ENCODE results near the gene NPBWR2.
A peak's percentile ranks its signal among the peaks of the same experiment; 100 is the strongest.

The NPBWR2 gene

DNA sequence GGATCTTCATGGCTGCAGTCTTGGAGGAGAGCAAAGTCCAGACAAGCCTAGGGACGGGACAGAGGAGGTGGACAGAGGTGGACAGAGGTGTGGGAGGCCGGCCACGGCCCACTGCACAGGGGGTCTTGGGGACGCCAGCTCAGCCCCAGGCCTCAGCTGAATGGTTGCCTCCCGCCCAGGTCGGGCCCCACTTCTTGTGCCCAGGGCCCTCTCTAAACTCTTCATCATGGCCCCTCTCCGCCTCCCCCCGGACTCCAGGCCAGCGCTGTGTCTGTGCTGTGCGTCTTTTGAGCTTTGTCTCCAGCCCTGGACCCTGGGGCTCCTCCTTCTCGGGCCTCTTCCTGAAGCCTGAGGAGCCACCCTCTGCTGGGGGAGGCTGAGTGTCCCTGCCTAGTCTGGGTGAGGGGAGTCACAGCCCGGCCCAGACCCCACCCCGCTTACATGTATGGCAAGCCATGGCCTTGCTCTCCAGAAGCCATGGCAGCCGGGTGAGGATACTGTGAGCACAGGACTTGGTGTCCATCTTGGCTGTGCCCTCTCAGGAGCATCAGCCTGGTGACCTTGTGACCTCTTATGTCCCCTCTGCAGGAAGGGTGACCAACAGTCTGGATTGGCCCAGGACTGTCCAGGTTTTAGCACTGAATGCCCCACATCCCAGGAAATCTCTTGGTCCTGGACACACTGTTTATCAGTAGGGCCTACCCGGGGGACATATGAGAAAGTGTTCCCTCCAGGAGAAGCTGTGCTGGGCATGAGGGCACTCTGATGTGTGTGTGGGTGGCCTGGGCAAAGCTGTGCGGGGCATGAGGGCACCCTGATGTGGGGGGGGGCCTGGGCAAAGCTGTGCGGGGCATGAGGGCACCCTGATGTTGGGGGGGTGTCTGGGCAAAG, 9.4 kb upstream of the NPBWR2 start:
- no peak for DNase-seq

DNA sequence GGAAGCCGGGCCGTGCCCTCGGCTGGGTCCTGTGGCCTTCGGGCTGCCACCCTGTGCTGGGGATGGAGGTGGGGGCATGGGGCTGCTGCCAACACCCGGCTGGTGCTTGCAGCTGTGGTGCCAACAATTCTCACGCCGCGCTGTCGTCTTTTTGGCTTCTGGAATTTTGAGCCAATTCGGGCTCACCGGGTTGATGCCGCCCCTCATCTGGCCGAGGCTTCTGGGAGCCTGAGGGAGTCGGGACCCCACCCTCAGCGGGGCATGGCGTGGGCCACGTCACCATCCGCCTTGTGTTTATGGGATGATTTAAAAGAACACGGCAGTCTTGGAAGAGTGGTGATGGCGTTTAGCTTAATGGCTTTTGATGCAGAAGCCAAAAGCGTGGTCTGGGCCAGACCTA, 8.7 kb upstream of the NPBWR2 start:
- no peak for DNase-seq

DNA sequence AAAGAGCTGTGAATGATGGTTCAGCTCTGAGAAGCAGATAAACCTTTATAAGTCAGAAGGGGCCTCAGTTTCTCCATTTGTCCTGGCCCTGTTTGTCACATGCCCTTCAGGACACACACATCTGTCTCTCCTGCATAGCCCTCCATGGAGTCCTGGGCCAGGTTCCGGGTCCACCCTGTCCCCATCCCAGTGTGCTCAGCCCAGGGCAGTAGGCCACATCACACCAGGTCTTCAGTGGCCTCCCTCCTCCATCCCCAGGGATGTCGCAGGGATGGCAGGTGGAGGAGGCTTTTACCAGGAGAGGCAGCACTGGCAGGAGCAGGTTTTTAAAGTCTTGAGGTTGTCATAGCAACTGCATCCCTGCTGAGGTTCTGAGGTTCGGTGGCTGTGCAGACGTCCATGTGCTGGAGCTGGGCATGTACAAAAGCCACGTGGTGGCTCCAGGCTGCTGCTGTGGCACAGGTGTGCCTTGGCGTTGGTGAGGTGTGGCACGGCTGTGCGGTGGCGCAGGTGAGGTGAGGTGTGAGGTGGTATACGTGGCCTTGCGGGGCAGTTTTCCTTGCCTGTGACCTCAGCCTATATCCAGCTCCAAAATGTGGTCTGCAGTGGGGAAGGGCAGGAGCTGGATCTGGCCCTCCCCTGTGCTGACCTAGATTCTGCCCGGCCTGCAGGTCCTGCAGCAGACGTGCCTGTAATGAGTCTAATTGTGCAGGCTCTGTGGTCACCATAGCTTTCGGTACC, 8.0 kb upstream of the NPBWR2 start:
- DNase-seq: no peak

DNA sequence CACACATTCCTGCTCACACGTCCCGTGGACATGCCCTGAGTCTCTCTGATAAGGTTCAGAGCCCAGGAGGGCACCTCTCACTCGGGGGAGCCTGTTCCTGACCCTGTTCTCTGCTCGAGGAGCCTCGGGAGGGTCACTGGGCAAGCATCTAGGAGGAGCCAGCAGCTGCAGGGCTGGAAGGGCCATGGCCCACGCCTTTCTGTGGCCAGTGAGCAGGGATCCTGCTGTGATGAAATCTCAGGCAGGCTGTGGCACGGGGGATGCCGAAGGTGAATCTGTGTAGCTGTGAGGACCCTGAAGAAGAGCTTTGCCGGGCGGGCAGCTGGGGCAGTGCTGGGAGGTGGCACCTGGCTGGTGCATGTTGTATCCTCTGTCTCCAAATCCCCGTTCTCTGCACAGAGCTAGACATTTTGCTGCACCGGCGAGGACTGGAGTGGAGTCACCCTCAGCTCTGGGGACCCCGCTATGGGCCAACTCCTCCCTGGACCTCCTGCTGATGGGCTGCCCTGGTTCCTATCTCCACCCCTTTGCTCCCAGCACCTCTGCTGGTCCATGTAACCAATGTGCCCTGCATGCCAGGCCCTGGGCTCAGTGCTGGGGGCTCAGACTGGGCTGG, 7.1 kb upstream of the NPBWR2 start:
- DNase-seq: no peak

DNA sequence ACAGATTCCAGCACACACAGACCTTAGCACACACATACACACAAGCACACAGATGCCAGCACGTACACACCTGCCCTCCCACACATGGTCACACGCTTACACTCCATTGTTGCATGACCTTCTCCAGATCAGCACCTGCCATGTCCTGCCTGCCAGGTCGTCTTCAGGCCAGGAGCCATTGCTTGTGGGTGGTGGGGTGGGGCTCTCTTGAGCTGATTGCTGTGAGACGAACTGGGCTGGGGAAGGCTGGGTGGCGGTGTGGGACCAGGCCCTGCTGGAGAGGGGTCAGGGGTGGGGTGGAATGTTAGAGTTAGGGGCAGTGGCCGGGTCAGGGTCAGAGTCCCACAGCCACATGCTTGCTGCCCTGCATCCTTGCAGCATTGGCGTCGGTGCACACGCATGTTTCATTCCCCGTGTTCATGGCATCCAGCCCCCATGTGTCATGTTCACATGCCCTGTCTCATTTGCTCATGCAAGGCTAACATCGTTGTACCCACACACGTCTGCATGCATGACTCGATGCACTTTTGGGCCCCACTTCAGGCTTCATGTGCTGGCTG, 6.5 kb upstream of the NPBWR2 start:
- DNase-seq: no peak

DNA sequence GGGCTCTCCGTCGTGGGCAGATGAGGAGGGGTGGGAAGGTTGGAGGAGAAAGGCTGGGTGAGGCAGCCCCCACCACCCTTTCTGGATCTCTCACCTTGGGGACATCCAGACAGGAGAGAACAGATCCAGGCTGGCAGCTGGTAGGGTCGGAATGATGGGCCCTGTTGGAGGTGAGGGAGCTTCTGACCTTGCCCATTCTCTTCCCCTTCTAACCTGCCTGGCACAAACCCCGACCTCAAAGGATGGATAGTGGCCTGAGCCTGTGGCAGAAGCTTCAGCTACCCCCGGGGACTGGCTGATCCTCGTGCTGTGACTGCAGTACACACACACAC, 6.0 kb upstream of the NPBWR2 start:
- no peak for DNase-seq

DNA sequence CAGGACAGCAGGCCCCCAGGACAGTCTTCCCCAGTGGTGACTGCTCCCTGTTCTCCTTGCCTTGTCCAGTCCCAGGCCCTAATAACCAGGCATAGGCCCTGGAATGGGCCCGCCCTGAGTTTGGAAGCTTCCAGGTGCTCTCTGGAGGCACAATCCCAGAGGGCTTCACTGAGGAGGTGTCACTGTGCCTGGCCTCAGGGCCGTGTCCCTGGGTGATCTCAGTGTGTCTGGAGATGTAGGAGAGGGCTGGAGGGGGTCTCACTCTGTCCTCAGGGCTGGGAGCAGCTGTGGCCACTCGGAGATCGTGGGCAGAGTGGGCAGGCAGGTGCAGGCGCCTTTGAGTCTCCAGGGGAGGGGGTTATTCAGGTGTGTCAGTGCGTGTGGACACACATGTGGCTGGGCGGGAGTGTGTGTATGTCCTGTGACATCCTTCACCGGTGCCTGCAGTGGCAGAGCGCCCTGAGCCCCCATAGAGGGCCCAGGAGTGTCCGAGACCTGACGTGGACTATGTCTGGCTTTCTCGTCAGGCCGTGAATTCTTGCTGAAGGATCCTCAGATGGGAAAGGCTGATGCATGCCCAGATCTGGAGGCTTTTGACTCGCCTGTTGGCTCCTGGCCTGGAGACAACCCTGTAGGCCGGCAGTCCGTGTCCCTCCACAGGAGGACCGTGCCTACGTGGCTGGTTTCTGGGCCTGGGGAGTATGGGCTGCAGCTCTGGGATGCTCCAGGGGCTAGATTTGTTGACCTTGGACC, 5.5 kb upstream of the NPBWR2 start:
- DNase-seq: no peak

DNA sequence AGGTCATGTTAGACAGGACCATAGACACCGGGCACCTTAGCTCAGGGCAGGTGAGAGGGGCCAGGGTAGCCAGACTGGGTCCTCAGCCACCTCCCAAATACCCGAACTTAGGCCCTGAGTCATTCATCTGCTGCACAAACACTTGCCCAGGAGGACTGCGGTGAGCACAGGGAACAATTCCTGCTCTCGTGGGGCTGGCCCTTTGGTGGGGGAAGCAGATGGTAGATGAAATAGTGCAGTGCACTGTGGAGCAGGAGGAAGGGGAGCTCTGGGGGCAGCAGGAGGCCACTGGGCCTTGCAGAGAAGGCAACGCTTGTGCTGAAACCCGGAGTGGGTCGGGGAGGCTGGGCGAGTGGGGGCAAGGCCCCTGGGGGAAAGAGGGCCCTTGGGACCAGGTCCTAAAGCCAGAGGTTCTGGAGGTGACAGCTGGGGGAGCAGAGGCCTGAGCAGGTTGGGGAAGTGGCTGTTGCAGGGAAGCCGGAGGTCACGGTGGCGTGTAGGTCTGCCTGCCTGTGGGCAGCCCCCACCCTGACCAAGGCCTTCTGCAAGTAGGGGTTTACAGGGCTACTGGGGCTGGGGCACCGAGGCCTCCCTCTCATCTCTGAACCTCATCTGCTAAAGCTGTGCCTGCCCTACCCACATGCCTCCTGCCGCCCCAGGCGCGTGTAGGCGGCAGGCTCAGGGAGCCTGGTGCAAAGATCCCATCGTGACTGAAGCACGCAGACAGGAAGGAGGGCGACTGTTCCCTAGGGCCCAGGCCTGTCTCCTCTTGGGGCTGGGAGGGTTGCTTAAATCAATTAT, 4.7 kb upstream of the NPBWR2 start:
- DNase-seq: peak; percentile 20

DNA sequence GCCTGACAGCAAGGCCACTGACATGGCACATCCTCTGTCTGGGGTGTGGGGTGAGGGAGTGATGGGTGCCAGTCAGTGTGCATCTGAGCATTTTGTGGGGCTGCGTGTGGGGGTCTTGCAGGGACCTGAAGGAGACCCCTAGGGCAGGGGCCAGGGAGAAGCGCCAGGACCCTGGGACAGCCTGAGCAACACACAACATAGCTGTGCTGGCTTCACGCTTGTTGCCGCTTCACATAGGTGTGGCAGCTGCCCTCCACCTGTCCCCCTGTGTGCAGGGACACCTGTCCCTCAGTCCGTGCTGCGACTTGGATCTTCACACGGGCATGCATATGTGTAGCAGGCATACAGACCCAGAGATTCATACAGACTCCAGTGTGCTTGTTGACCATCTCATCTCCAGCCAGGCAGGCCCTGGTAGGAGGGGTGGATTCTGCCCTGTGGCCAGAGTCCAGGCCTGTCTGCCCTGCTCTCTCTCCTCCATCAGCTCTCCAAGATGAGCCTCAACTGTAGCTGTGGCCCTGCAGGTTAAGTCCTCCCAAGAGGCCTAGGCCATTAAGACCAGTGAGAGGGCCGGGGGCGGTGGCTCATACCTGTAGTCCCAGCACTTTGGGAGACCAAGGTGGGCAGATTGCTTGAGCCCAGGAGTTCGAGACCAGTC, 3.2 kb upstream of the NPBWR2 start:
- no peak for DNase-seq

DNA sequence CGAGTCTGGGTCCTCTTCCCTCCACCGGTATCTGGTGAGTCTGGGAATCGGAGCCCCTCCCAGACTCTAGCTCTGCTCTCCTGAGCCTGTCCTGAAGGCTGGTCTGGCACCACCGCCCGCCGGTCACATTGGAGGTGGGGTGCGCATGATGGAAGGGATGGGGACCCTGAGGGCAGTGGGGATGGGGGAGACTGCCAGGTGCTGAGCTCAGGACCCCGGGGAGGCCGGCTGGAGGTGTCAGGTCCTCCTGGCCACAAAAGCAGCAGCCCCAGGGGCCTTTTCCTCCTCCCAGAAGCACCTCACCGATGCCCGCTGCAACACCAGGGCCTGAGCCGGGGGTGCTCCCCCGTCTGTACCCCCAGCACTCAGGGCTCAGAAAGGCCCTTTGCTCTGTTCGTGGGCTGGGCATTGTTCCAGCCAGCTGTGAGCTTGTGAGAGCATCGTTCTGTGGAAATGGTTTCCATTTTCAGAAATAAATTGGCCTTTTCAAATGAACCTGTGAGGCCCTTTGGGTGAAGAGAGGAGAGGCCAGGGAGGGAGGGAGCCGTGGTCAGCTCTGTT, 2.5 kb upstream of the NPBWR2 start:
- DNase-seq: no peak

DNA sequence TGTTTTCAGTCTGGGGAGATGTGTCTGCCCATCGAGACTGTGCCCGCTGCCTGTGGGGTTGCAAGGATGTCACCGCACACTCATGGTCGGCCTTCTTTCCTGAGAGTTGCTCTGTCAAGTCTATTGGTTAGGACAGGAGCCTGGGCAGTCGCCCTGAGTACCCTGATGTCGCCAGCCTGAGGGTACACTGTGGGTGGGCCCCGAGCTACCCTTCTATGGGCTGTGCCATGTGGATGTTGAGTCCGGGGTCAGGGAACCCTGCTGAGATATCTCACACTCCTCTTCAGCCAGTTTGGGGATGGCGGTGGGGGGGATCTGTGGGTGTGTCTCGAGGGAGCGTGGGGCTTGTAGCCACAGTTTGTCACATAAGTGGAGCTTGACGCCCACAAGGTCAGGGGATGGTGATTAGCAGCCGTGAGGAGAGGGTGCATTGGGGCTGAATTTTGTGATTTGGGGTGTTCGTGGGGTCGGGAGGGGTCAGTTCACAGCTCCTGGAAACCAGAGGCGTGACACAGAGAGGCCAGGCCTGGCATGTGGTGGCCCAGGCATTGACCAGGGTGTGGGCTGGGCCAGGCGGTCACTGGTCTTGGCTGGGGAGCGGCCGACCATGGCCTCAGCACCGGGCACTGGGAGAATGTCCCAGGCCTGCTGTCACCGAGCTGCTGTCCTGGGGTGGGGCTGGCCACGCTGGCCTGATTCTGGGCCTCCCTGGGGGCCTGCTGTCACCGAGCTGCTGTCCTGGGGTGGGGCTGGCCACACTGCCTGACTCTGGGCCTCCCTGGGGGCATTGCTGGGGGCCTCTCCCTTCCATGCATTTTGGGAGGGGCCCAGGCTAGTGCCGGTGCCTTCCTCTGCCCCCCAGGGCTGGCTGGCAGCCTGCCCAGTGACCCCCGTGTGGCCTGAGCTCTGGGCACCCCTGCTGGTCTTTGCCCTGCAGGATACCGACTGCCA, 1.6 kb upstream of the NPBWR2 start:
- DNase-seq: no peak

DNA sequence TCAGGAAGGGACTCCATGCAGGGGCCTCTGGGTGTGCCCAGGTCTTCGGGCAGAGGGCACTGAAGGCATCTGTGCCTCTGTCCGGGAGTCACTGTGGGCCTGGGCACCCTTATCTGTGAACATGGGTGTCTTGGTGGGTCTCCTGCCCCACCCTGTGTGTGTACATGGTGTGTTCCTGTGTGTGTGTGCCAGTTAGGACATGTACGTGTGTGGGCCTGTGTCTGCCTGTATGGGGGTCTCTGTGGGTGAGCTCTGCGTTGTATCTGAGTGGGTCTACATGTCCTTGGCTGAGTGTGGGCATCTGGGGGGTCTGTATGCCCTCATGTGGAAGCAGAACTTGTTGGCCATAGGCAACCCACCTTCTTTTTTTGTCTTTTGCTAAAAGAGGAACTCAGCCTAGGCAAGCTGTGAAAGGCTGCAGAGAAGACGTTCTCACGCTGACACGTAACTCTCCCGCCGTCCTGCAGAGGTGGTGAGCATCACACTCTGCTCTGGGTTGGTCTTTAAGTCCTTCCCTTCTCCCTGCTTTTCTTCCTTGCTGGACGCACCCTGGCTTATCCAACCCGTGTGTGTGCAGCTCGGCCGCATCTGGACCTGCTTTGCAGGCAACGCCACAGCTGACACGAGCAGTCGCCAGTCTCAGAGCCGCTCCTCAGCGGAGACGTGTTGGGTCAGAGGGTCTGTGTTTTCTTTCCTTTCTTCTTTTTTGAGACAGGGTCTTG, 532 bp upstream of the NPBWR2 start:
- peak; percentile 61 for DNase-seq

DNA sequence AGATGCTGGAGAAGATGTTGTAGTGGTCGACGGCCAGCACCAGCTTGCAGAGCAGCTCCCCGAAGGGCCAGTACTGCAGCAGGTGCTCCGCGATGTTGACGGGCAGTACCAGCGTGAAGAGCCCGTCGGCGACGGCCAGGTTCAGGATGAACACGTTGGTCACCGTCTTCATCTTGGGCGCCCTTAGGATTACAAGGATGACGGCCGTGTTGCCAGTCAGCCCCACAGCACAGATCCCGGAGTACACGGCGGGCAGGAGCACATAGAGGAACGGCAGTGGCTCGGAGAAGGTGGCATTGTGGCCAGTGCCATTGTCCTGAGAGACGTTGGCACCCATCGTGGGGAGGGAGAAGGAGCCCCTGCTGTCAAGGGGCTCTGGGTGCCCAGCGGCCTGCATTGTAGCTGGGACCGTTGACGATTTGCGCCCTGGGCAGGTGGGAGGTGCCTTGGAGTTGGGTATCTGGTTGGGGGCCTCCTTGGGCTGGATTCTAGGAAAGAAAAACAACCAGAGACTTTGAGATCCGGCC, 867 bp downstream of the NPBWR2 start:
- DNase-seq: no peak

DNA sequence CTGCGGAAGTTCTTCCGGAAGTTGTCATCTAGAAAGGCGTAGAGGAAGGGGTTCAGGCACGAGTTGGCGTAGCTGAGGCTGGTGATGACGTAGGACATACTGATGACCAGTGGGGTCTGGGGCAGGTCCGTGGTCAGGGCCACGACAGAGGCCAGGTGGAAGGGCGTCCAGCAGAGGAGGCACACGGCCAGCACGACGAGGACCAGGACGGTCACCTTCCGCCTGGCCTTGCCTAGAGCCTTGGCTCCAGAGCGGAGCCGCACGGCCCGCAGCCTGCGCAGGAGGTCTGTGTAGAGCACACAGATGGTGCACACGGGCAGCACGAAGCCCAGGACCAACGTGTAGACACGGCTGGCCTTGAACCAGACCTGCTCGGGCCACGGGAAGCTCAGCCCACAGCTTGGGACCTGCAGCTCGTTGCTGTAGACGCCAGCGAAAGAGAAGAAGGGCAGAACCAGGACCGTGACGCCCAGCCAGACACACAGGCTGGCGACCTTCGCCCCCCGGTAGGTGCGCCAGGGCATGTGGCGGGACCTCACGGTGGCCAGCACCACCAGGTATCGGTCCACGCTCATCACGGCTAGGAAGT, 1.4 kb downstream of the NPBWR2 start:
- DNase-seq: no peak

DNA sequence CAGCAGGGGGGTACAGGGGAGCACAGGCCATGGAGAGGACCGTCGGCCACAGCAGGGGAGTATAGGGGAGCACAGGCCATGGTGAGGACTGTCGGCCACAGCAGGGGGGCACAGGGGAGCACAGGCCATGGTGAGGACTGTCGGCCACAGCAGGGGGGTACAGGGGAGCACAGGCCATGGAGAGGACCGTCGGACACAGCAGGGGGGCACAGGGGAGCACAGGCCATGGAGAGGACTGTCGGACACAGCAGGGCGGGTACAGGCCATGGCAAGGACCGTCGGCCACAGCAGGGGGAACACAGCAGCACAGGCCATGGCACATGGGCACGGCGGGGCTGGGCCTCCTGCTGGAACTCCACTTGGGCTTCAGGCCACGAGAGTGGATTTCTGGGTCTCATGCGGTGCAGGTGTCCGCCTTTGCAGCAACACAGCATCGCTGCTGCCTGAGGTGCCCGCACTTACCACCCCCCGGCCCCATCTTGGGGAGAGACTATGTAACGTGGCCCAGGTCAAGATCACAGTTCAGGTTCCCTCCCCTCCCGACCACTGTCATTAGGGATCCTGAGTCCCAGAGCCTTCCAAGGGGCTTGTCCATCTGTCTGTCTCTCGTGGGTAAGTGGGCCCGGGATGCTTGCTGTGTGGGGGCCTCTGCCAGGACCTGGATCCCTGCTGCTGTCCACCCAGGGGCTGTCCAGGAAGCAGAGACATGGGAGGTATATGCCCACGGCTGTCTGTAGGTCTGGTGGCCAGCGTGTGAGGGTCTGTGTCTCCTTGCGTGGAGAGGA, 2.5 kb downstream of the NPBWR2 start:
- no peak for DNase-seq

DNA sequence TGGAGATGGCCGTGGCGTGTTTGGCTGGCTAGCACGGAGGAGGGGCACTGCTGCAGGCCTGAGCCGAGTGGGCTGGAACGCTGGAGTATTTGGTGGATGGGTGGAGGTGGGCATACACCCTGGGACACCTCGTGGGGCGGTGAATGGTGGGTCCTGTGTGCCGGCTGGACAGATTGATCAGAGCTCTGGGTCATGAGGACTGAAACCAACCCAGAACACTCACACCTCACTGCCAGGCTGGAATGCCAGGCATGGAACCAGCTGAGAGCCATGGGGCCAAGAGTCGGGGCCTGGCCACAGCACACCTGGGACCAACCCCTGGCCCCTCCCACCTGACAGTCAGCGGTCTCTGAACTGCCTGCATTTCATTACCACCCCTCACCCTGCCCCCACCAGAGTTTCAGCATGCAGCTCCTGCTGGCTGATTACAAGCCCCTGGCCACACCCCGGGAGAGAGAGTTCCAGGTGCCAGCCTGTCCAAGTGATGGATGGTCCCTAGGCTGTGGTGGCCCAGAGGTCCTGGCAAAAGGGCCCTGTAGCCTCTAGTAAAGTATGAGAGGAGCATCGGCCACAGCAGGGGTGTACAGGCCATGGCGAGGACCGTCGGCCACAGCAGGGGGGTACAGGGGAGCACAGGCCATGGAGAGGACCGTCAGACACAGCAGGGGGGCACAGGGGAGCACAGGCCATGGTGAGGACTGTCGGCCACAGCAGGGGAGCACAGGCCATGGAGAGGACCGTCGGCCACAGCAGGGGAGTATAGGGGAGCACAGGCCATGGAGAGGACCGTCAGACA, 3.3 kb downstream of the NPBWR2 start:
- DNase-seq: no peak
